ENCODE measurements around the gene PTPRD.

PTPRD gene

DNA sequence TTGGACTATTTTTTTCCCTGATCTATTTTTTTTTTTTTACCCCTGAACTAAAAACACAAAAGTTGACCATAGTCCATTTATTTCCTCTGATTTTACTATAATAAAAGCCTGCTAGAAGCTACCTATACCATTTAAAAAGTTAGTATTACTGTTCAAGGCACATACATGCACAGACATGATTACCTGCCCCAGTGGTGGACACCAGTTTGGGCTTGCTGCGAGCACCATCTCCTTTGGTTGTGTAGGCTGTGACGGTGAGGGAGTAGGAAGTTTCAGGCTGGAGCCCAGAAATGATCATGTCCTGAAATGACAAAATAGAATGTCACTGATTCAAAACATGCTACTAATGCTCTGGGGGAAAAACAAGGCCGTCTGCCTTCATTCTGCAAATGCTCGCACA is 2120.1 kb downstream of the PTPRD start:
- DNase-seq (ENCODE audit: low spot score): no peak

DNA sequence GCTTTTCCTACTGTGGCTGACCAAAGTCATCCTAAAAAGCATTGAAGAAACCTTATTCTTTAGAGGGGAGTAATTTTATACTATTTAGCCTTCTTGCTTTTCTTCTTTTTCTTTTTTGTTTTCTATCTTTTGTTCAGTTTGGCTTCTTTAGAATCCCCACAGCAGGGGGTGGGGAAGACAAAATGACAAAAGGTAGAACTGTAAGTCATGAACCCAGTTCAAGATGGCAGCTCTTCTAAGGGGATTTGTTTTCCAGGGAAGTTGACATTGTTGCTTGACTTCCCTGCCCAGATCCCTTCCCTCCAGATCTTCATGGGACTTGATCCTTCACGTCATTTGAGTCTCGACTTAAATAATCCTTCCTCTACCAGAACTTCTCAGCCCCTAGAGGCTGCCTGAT is 2120.8 kb downstream of the PTPRD start:
- no peak for DNase-seq (ENCODE audit: low spot score)

DNA sequence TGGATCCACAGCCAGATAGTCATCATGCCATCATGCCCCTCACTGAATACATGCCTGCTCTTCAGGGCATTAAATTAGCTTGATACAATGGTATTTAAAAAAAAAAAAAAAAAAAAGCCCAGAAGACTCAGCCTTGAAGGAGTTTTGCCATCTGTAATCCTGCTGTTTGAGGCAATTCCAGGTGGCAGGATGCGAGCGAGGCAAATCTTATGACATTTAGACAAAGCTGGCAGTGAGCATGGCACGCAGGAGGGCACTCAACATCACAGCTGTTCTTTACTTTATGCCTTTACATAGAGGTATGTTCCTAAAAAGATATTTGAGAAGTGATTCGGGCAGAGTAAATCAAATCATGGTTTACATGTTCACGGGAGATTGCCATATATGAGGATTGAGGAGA is 2121.2 kb downstream of the PTPRD start:
- DNase-seq (ENCODE audit: low spot score): no peak

DNA sequence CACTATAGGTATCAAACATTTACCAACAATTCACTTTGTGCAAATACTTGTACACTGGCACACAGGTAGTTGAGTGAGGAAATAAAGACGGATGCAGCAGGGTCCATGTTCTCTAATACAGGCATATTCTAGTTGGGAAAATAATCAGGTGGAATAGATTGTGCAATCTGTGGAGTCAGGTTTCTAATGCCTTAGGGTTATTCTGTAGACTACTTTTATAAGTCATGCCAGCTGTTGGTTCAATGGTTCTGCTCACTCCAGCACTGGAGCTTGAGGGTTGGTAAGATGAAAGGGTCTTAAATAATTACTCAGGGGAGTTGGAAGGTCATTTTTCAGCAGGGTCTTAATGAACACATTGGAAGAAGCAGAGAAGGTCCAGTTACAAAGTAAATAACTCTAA is 2123.0 kb downstream of the PTPRD start:
- no peak for DNase-seq (ENCODE audit: low spot score)

DNA sequence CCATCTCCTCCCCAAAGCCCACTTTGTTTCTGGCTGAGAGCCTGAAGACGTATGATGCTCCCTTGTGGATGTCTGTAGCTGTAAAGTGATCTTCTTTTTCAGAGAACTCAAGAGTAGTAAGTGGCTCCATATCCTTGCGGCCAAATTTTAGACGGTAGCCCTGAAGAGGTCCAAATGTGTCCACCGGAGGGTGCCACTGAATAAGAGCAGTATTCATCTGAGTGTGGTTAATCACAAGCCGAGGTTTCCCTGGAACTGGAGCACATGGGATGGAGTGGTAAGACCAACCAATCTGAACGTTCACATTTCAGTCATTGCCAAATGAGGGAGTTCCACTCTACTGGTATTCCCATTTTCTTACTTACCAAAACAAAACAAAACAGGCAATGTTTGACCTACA is 2126.7 kb downstream of the PTPRD start:
- DNase-seq (ENCODE audit: low spot score): no peak

DNA sequence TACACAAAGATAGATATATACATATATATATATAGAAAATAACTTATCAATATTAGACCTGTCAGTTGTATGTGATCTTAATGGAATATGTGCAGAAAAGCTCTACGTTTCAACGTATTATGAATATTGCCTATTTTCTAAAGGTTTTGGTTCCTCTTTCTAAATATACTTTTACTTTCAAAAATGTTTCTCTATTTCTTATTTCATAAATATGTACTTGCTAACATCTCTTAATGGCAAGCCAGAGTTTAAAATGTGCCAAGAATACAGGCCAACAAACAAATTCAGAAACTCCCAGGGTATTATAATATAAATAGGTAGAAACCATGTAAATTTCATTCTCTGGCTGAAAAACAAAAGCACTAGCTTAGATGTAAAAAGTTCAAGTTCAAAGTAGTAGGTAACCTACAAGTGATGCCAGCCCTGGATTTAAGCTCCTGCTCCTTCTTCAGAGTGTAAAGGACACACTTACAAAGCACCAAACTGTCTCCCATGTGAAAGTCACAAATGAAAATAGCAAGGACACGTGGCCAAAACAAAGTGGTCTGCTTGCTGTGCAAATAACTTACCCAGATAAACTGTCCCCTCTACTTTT is 2128.1 kb downstream of the PTPRD start:
- no peak for DNase-seq (ENCODE audit: low spot score)

DNA sequence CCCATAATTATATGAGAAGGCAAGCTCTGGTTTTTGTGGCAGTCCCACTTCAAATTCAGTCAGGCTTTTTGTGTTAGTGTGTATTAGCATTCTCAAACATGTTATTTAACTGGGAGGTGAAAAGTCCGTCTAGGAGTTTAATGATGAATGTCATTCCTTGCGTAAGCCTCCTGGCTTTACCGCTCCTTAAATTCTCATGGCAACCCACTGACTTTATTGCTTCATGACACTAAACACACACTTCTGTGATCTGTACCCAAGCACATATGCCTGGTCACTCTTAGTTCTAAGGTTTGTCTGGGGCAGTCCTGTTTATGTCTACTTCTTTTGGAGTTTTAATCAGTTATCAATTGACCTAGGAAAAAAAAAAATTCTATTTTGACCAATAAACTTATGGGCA is 2135.4 kb downstream of the PTPRD start:
- no peak for DNase-seq (ENCODE audit: low spot score)

DNA sequence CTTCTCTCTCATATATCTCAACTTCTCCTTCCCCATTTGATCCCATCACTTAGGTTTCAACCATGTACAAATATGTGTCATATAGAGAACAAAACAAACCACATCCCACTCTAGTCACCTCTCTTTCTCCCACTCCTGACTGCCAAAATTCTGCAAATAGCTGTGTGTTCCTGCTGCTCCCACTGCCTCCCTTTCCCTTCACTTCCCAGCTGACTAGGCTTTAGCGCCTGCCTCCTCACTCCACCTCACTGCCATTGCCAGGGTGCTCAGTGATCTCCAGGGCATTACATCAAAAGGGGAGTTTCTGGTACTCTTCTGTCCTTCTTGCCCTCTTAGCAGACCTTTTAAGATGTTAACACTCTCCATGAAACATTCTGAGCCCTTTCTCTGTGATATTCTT is 2137.9 kb downstream of the PTPRD start:
- DNase-seq (ENCODE audit: low spot score): no peak

DNA sequence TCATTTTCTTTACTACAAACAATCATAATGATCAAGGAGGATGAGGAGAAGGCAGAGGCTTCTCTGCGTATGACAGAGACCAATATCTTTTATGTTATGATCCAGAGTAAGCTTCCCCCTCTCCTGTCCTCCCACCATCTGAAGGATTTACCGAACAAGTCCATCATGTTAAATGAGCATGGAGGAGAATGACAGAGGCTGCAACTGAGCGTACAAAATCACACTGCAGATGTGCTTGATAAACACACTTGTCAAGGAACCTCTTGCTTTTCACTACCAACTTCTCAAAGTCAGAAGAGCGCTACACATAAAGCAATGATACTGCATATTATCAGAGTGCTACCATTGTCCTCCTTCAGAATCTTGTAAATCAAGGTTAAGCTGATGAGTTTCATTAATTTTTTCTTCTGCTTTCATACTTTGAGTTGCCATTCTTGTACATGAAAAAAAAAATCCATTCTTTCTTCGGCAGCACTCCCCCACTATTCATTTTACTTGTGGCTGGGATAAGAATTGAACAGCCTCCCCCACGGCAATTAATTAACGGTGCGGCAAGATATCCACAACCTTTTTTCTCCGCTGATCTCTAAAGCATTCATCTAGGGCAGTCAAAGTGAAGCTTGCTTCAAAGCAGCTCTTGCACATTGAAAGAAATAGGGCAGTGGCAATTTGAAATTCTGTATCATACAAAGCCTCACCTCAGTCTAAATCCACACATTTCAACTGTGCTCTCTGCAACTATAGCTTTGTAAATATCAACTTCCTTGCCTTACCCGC is 2139.4 kb downstream of the PTPRD start:
- DNase-seq (ENCODE audit: low spot score): no peak

DNA sequence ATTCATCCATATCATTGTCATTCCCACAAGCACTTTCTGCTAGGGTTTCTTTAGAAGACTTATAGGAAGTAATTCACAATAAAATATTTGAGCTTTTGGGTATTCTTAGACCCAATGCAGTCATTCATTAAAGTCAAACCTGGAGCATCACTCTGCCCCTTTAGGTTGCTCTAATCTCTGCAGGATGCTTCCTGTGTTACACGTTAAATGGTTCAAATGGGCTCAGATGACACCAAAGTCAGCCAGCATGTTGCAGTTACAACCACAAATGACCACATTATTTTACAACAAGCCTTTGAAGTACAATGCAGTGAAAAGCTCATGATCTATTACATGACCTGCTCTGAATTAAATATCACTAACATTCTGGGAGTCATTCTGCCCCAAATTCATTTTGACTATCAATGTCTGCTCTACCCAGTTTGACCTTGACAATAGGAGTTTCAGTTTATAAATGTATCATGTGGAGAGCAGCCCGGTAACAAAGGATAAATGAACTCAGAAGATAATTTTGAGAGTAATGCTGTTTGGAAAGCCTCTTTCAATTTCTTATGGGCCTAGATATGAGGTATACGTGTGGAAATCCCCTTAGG is 2144.7 kb downstream of the PTPRD start:
- no peak for DNase-seq (ENCODE audit: low spot score)

DNA sequence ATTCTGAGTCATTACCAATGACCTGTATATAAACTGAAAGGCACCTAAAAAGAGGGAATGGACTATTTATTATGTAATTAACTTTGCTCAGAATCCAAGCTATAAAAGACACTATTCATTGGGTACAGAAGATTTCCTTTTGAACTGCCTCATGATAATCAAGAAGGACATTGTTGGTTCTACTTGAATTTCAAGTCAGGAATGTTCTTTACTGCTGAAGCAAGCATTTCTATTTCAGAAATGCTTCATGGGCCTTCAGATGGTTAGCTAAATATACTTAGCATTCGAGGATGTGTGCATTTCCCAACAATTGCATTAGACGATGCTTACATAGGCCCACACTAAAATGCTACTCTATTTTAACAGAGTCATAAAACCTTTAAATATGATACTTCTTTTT is 2155.0 kb downstream of the PTPRD start:
- DNase-seq (ENCODE audit: low spot score): no peak

DNA sequence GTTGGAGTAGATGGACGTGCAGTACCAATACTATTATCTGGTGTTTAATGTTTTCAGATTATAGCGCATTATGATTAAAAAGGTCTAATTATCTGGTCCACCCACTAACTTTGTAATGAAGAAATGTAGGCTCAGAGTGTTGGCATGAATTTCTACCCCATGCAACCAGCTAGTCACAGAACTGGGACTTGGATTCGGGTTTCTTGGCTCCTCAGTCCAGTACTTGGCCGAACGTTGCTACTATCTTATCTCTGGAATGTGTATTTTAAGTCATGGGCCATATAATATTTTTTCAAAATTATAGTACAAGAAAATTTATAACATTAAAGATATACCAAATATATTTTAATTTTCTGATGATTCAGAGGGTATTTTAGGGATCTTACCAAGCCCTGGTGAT is 2155.7 kb downstream of the PTPRD start:
- no peak for DNase-seq (ENCODE audit: low spot score)

DNA sequence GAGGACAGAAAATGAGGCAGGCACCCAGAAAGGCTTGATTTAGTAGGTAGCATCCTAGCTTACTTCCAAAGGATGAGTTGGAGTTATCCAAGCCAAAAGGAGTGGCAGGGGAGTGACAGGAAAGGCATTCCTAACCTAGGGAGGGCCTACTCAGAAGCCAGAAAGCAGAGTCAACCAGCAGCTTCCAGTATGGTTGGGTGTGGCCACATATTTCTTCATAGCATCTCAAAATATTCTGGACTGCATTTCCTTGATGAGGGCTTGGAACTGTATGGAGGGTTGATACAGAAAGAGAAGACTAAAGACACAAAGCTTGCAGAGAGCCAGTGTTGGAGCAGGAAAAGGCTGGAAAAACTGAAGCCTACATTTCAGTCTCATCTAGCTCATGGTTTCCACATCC is 2156.5 kb downstream of the PTPRD start:
- DNase-seq (ENCODE audit: low spot score): no peak

DNA sequence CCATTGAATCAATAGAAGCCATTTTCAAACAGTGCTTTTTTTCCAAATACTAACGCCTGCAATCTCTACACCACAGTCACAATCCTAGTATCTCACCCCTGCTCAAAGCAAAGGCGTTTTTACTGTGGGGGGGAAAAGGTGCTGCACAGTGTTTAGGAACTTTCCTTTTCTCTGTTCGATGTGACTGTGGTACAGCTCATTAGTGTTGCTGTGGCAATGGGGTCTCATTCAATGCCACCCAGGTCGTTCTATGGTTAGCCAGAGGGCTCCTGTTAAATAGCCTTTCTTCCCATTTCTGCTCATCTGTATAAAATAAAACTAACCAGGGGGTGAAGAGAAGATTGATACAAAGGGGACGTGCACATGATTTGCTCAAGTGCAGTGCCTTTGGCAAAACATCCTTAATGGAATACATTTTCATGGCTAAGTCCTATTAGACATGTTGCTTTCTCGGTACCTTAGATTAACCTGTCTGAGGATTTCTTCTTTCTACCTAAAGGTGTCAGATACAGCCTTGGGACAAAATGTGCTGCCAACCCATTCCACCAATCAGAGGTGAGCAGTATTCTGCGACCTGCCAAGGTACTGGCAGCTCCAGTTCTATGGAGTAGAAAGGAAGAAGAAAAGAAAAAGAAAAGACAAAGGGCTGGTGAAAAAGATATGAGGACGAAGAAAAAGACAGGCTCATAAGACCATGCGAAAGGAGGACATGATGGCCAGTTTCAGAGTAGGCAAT is 2161.8 kb downstream of the PTPRD start:
- DNase-seq (ENCODE audit: low spot score): no peak

DNA sequence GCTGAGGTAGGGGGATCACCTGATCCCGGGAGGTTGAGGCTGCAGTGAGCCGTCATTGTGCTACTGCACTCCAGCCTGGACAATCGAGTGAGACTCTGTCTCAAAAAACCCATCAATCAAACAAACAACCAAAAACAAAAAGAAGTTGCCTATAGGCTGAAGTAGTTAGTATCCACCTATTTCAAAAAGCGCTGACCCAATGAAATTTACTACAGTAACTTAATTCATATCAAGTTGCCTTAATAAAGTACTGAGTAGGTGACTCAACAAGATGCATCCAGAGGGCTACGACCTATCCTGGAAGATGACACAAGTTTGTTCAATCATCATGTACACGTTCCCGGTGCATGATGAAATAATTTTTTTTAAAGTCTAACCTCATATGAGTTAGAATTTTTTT is 2164.6 kb downstream of the PTPRD start:
- no peak for DNase-seq (ENCODE audit: low spot score)

DNA sequence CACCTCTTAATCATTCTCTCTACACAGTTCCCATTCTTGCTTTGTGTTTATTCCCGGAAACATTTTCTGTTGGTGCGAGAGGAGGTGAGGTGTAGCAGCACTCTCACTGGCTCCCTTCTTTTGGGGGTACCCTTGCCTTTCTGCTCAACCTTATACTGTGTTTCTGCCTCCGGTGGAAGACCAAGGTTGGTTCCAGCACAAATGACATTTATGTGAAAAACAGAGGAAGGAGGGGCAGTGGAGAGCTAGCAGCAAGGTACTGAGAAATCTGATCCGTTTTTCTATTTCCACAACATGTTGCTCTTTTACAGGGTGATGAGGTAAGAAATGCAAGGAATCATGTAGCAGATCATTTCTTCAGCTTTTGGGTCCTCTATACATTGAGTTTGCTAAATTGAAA is 2165.2 kb downstream of the PTPRD start:
- no peak for DNase-seq (ENCODE audit: low spot score)

DNA sequence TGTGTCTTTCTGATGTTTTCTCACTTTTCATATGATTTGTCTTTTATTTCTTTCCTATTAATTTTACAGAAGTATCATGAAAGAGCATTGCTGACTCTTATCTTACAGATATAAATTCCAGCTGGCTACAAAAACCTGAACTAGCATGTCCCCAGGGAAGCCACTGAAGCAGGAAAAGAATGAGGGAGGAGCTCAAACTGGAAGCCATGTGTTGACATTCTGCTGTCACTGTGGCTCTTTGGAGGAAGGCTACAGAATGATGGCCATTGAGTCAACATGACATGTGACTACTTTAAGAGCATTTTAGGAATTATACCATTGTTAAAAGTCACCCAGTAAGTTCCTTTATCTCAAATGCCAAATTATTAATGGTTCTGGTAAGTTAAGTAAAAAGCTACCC is 2174.9 kb downstream of the PTPRD start:
- no peak for DNase-seq (ENCODE audit: low spot score)

DNA sequence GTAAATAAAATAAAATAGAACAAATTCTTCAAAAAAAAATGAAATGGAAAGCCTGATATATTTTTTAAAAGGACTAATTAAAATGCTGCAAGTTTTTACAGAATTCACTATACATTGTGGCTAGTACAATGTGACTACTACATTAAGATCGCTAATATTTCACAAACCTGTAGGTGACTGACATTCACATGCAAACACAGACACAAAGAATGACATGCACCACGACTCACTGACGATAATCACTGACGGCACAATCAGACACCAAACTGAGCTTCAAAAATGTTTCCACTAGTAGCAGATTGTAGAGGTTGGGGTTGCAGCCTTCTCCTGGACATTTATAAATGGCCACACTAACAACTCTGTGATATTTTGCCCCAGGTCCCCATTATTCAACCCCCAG is 2175.5 kb downstream of the PTPRD start:
- DNase-seq (ENCODE audit: low spot score): no peak

DNA sequence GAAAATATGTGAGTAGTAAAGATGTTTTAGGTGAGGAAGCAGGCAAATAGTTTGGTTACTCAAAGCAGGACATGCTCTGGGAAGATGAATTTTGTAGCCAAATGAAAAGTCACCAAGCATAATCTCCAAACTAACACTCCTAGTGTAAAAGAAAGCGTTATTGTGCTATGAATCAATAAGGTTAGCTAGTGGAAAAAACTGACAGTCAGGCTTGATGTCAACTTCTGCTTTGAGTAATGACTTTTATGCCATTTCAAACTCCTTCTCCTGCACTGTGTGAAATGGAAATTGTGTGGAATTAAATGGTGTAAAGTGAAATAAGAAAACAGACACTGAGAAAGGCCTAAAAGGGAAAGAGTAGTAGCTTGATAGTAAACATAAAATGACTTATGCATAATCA is 2176.0 kb downstream of the PTPRD start:
- DNase-seq (ENCODE audit: low spot score): no peak

DNA sequence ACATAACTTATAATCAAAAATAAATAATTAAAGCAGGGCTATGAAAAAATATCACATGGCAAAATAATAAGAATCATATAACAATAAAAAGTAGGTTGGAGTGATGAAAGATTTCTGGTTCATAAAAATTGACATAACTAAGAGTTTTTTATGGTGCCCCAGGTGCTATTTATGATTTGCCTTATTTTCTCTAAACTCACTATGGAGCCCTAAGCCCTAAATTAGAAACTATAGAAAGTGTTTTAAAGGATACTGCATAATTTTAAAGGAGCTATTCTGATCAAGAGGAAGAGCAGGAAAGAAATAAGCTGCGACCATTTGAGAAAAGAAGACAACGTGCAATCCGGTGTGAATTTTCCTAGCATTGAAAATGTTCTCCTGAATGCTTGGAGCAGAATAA is 2178.2 kb downstream of the PTPRD start:
- no peak for DNase-seq (ENCODE audit: low spot score)

DNA sequence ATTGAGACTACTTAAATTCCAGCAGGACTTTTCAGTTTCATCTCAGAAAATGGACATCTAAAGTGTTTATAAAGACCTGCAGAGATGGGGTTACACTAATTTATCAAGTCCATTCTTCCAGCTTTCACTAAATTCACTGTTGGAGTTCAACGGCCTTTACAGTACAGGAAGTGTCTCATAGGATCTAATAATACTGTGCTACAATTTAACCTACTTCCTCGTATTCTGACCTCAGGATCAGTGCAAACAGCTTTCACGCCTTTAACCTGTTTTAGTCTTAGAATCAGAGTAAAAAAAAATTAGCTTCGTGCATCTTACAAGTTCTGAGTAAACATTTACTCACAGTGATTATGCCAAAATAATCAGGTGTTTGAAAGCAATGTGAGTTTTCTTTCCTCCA is 2180.6 kb downstream of the PTPRD start:
- DNase-seq (ENCODE audit: low spot score): no peak

DNA sequence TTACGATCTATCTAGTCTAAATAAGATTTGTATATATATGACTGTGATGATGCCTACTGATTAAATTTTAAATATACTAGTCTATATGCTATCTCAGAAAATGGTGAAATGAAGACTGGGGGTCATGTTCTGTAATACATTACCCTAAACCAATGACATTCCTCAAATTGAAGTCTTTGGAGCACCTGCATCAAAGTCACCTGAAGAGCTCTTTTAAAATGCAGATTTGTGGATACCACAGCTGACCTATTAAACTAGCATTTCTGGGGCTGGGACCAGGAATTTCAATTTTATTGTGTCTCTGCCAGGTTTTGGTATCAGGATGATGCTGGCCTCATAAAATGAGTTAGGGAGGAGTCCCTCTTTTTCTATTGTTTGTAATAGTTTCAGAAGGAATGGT is 2181.3 kb downstream of the PTPRD start:
- no peak for DNase-seq (ENCODE audit: low spot score)

DNA sequence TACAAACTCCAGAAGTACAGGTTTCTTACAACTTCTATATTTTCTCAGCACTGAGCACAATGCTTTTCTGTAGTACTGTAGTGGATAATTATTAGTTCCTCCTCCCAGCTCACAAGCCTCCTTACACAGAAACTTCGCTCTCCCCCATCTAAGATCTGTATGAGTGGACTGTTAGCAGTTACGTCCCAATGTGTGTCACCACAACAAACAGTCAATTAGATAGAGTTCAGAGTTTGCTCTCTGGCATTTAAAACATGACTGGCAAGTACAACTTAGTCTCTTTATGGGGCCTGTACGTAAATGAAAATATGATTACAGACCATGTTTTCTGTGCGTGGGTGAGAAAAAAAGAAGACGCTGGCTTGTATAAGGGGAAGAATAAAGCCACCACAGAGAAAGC is 2181.9 kb downstream of the PTPRD start:
- no peak for DNase-seq (ENCODE audit: low spot score)
